OCI-LY7 (cell line): Measurements from ENCODE around the gene LTB. TPM values are rescaled to one million over a fixed set of nuclear protein-coding genes. Genes with fewer than 3 reads are reported as not detected.

Experiments used
- BruUV-seq: library from RNA; stranded (reverse); fragments of 400-500 nt; replicated peaks from 2 replicates; lab custom pipeline; 2021; lab: Mats Ljungman, UMichigan
- CTCF ChIA-PET: fragments of 300-600 bp; sonication (Branson Sonifier 250); formaldehyde crosslinking; loops from one replicate; lab custom pipeline; 2022; ENCODE audit warnings: antibody characterized with exemption; ENCODE audit not compliant: unreplicated experiment; lab: Charles Lee
- POLR2A ChIA-PET: fragments of 300-600 bp; sonication (Branson Sonifier 250); formaldehyde crosslinking; loops from one replicate; lab custom pipeline; 2022; ENCODE audit warnings: antibody characterized with exemption; lab: Charles Lee
- DNase-seq: peaks from one replicate; pipeline ENCODE4 v3.0.0-alpha.2; 2015; ENCODE audit warnings: low spot score
- H2AFZ ChIP-seq: fragments of 200-600 bp; sonication (generic), shearing (Covaris generic); 2 replicates; pipeline ENCODE4 v1.6.1; 2014; ENCODE audit warnings: mild to moderate bottlenecking, antibody characterized with exemption, low read length, moderate library complexity
- H3K27ac ChIP-seq: fragments of 200-600 bp; sonication (generic); 2 replicates; pipeline ENCODE4 v1.5.1; 2014; ENCODE audit warnings: mixed run types, low read depth, mild to moderate bottlenecking, moderate library complexity, low read length, inconsistent platforms; ENCODE audit not compliant: poor library complexity, severe bottlenecking
- H3K36me3 ChIP-seq: fragments of 200-600 bp; sonication (generic); 2 replicates; pipeline ENCODE4 v1.6.1; 2014; ENCODE audit warnings: mild to moderate bottlenecking, antibody characterized with exemption, low read length, moderate library complexity, mixed read lengths; ENCODE audit not compliant: insufficient read depth
- H3K4me1 ChIP-seq: fragments of 200-600 bp; sonication (generic); 2 replicates; pipeline ENCODE4 v1.5.1; 2014; ENCODE audit warnings: mild to moderate bottlenecking, low read length; ENCODE audit not compliant: insufficient read depth, poor library complexity, severe bottlenecking
- H3K4me2 ChIP-seq: fragments of 200-600 bp; sonication (generic); 2 replicates; pipeline ENCODE4 v1.6.1; 2014; ENCODE audit warnings: mild to moderate bottlenecking, low read length
- H3K4me3 ChIP-seq: fragments of 200-600 bp; sonication (generic); 2 replicates; pipeline ENCODE4 v1.5.1; 2014; ENCODE audit warnings: mild to moderate bottlenecking, low read depth, low read length; ENCODE audit not compliant: poor library complexity, severe bottlenecking
- H3K79me2 ChIP-seq: fragments of 200-600 bp; sonication (generic); 2 replicates; pipeline ENCODE4 v1.6.1; 2016; ENCODE audit warnings: low read depth, mild to moderate bottlenecking, low read length, moderate library complexity, mixed read lengths; ENCODE audit not compliant: insufficient read depth
- H3K9me2 ChIP-seq: fragments of 200-600 bp; sonication (generic); 2 replicates; pipeline ENCODE4 v1.6.1; 2016; ENCODE audit warnings: mild to moderate bottlenecking, low read length, mixed read lengths; ENCODE audit not compliant: insufficient read depth
- H3K9me3 ChIP-seq: fragments of 200-600 bp; sonication (generic); 2 replicates; pipeline ENCODE4 v1.6.1; 2014; ENCODE audit warnings: mild to moderate bottlenecking, mixed run types, low read length, mixed read lengths
- H4K20me1 ChIP-seq: fragments of 200-600 bp; sonication (generic); 2 replicates; pipeline ENCODE4 v1.6.1; 2014; ENCODE audit warnings: mild to moderate bottlenecking, antibody characterized with exemption, low read length, moderate library complexity, mixed read lengths; ENCODE audit not compliant: insufficient read depth
- EZH2phosphoT487 ChIP-seq: fragments of 200-600 bp; sonication (generic); IDR thresholded peaks from 2 replicates; pipeline ENCODE4 v1.6.1; 2018; ENCODE audit warnings: low read depth, borderline replicate concordance, mild to moderate bottlenecking, mixed run types, antibody characterized with exemption, low read length, moderate library complexity, mixed read lengths
- intact Hi-C: fragments of 100-400 bp; cut with micrococcal nuclease; formaldehyde crosslinking; loops from one replicate; pipeline ENCODE4 v1.10.0; 2022; ENCODE audit not compliant: unreplicated experiment
- total RNA-seq, 2 experiments: library from RNA; depleted of rRNA in 1 of 2; stranded (reverse); fragments of >200 nt in 1 of 2; shearing (Covaris generic) in 1 of 2; gene quantifications; 2 replicates each; pipeline ENCODE4 v1.2.3, GENCODE V29; 2014 to 2022
- TF ChIP-seq, protein P1 (sequence below): fragments of 200-600 bp; sonication (generic); conservative IDR thresholded peaks from 2 replicates; pipeline ENCODE4 v1.5.1; 2014; ENCODE audit warnings: mild to moderate bottlenecking, antibody characterized with exemption, low read length, moderate library complexity, mixed read lengths

The LTB gene
- total RNA-seq, 2 experiments from 2014 or later: 36.5 to 36.9 TPM

- Histone ChIP-seq H3K79me2 (no peaks in the 10 kb centered on the region), H3K4me2 (no peak overlapping the region), H3K4me3 (no peak overlapping the region), H3K27ac (no peak overlapping the region), H4K20me1 (no peaks in the 10 kb centered on the region), H3K9me3 (no peaks in the 10 kb centered on the region), H3K4me1 (peaks cover 21% of the 10 kb centered on the region), H2AFZ (no peak overlapping the region), H3K36me3 (no peaks in the 10 kb centered on the region), H3K9me2 (no peaks in the 10 kb centered on the region)
- DNase-seq: no peak
- ChIA-PET CTCF (no interaction called here), POLR2A (no interaction called here)
- no TSS peak for BruUV-seq
- intact Hi-C loops: no loop called here
- TF ChIP-seq, protein P1, sequence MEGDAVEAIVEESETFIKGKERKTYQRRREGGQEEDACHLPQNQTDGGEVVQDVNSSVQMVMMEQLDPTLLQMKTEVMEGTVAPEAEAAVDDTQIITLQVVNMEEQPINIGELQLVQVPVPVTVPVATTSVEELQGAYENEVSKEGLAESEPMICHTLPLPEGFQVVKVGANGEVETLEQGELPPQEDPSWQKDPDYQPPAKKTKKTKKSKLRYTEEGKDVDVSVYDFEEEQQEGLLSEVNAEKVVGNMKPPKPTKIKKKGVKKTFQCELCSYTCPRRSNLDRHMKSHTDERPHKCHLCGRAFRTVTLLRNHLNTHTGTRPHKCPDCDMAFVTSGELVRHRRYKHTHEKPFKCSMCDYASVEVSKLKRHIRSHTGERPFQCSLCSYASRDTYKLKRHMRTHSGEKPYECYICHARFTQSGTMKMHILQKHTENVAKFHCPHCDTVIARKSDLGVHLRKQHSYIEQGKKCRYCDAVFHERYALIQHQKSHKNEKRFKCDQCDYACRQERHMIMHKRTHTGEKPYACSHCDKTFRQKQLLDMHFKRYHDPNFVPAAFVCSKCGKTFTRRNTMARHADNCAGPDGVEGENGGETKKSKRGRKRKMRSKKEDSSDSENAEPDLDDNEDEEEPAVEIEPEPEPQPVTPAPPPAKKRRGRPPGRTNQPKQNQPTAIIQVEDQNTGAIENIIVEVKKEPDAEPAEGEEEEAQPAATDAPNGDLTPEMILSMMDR: no peak
- no peak for TF ChIP-seq EZH2phosphoT487
These were observed 28.7 kb upstream of the LTB start for GRCh38 chr6:31610968-31611367.

DNA sequence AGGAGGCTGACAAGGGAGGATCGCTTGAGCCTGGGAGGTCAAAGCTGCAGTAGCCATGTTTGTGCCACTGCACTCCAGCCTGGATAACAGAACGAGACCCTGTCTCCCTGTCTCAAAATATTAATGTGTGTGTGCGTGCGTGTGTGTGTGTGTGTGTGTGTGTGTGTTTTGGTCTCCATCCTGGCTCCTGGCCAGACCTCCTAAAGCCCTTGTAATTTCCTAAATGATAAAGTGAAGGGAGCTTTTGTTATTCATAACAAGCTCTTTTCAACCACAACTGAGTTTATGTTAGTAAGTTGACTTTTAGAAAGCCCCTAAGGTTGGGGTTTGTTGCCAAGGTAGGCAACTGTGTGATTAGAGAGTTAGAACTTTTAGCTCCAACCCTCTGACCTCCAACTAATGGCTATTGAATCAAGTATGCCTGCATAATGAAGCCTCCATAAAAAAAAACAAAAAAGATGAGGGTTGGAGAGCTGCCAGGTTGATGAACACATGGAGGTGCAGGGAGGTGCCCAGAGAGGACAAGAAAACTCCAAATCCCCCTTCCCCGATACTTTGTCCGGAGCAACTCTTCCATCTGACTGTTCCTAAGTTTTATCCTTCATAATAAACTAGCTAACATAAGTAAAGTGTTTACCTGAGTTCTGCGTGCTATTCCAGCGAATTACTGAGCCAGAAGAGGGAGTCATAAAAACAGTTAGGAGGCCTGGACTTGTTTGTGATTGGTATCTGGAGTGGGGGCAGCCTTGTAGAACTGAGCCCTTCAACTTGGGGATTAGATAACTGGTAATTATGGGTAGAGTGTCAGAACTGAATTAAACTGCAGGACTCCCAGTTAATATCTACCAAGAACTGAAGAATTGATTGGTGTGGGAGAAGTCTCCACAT lies 27.5 kb upstream of the LTB start:
- Histone ChIP-seq H3K4me3 (no peak overlapping the region), H3K9me3 (no peaks in the 10 kb centered on the region), H3K27ac (no peak overlapping the region), H2AFZ (no peak overlapping the region), H3K9me2 (no peaks in the 10 kb centered on the region), H4K20me1 (no peaks in the 10 kb centered on the region), H3K79me2 (no peaks in the 10 kb centered on the region), H3K36me3 (no peaks in the 10 kb centered on the region), H3K4me2 (no peak overlapping the region), H3K4me1 (peaks cover 9% of the 10 kb centered on the region)
- no peak for DNase-seq
- intact Hi-C loops: no loop called here
- CTCF ChIA-PET: interaction anchor here (0.6 kb wide), 1 partner anchor 79 kb away, joined by 5 read pairs; no protein-coding TSS in a partner anchor
- no peak for TF ChIP-seq EZH2phosphoT487
- TF ChIP-seq, protein P1: no peak
- no TSS peak for BruUV-seq
- POLR2A ChIA-PET: no interaction called here

- H2AFZ ChIP-seq: no peak overlapping the region
- intact Hi-C loops: no loop called here
- ChIA-PET CTCF (no interaction called here), POLR2A (interaction anchor here (0.7 to 2.0 kb wide), 2 partner anchors 10 to 26 kb away, joined by 3 to 4 read pairs; no protein-coding TSS in a partner anchor)
- TF ChIP-seq EZH2phosphoT487: no peak
- TF ChIP-seq, protein P1: no peak
- H3K36me3 ChIP-seq: no peaks in the 10 kb centered on the region
- H4K20me1 ChIP-seq: no peaks in the 10 kb centered on the region
- H3K9me3 ChIP-seq: no peaks in the 10 kb centered on the region
- no peaks in the 10 kb centered on the region for H3K9me2 ChIP-seq
- no peak overlapping the region for H3K27ac ChIP-seq
- no TSS peak for BruUV-seq
- H3K4me2 ChIP-seq: no peak overlapping the region
- no peak overlapping the region for H3K4me3 ChIP-seq
- no peaks in the 10 kb centered on the region for H3K4me1 ChIP-seq
- DNase-seq: no peak
- no peaks in the 10 kb centered on the region for H3K79me2 ChIP-seq
These were observed 25.1 kb upstream of the LTB start for GRCh38 chr6:31607317-31607716.
